Measurements from ENCODE around the gene KCNH4. TPM values are rescaled to one million over a fixed set of nuclear protein-coding genes. Genes with fewer than 3 reads are reported as not detected.
A peak's percentile ranks its signal among the peaks of the same experiment; 100 is the strongest.

Gene KCNH4
- total and polyA plus RNA-seq, 2 of the 13 experiments (the other 11 are each of a cell fraction or from before 2014, with no cell fraction given), result 0.01 to 0.09 TPM

DNA sequence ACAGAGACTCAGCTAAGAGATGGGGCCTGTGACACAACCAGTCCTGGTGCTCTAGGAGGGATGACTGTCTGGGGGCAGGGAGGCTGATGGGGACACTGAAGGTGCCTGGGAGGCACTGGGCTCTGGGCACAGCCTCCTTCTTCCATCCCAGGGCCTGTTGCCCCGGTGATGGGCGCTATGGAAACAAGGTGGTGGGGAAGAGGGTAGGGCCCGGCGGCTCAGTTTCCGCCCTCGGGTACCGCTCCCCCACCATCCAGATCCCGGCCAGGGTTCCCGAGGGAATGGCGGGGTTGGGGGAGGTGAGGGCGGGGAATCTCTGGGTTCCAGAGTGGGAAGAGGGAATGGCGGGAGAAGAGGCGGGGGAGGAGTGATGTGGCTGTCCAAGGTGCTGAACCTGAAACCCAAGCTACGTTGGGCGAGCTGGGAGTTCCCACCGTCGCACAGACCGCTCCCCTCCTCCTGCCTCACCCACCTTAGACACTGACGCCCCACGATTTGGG, 981 bp downstream of the KCNH4 start:
- peak overlapping the region; percentile 70 for H3K4me2 ChIP-seq (ENCODE audit: low read depth, low read length)
- no peak overlapping the region for H2AFZ ChIP-seq (ENCODE audit: low read length)
- BruUV-seq (replicated peaks), result no TSS peak
- ChIA-PET POLR2A (interaction anchor here (1.1 to 3.6 kb wide), 5 partner anchors 9 to 69 kb away, joined by 4 to 19 read pairs (median 6); partner anchors contain the start of gene GHDC), CTCF (ENCODE audit: low intra/inter-chr PET ratio, low total read pairs) (no interaction called here)
- ATAC-seq (peak; percentile 36), DNase-seq (ENCODE audit: low spot score) (peak; percentile 47), FAIRE-seq (peak; percentile 56)
- in situ Hi-C loops (cut with HindIII; ENCODE audit: extremely low pct_ligation_motif_present, low pct_unique_long_range_greater_than_20kb) (no loop called here), intact Hi-C loops (cut with micrococcal nuclease; ENCODE audit: unreplicated experiment) (loop anchor here (10.0 kb wide), 1 partner anchor 65 kb away; no protein-coding TSS in a partner anchor)
- peak overlapping the region in 1 of 3 experiments; percentile 66; a peak in 1 of 6 replicates for H3K4me3 ChIP-seq (replicated peaks in 1 of 3; ENCODE audit: insufficient read depth in 1 of 3, low read depth in 2 of 3, low read length in 3 of 3)
- no peak overlapping the region for H3K9ac ChIP-seq (ENCODE audit: insufficient read depth, low read depth, low read length)
- no peak overlapping the region for H3K27ac ChIP-seq (ENCODE audit: extremely low read length, insufficient read depth, low read length)
- H4K20me1 ChIP-seq (ENCODE audit: insufficient read depth, low read length), result peaks cover 5% of the 10 kb centered on the region
- H3K9me3 ChIP-seq (ENCODE audit: low read length), result no peaks in the 10 kb centered on the region
- H3K27me3 ChIP-seq (ENCODE audit: control insufficient read depth in 1 of 2, insufficient read depth in 2 of 2, low read length in 2 of 2), result peaks cover 0 to 18% of the 10 kb centered on the region in 2 experiments; a peak in 4 of 5 replicates
- no peaks in the 10 kb centered on the region for H3K79me2 ChIP-seq (ENCODE audit: insufficient read depth, low read length)
- H3K36me3 ChIP-seq (replicated peaks in 1 of 2; ENCODE audit: control insufficient read depth in 1 of 2, insufficient read depth in 2 of 2, low read length in 2 of 2), result no peaks in the 10 kb centered on the region
- WGBS (ENCODE audit: low lambda C conversion rate), result 21% methylated on average over 19 of the region's 20 CpGs
- peaks cover 56% of the 10 kb centered on the region for H3K4me1 ChIP-seq (ENCODE audit: insufficient read depth, low read length)
- TF ChIP-seq, protein P1, sequence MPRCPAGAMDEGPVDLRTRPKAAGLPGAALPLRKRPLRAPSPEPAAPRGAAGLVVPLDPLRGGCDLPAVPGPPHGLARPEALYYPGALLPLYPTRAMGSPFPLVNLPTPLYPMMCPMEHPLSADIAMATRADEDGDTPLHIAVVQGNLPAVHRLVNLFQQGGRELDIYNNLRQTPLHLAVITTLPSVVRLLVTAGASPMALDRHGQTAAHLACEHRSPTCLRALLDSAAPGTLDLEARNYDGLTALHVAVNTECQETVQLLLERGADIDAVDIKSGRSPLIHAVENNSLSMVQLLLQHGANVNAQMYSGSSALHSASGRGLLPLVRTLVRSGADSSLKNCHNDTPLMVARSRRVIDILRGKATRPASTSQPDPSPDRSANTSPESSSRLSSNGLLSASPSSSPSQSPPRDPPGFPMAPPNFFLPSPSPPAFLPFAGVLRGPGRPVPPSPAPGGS (CRISPR knock-in tag; IDR thresholded peaks at IDR 0.05), result peak; percentile 41
- TF ChIP-seq RCOR2 (CRISPR knock-in tag; IDR thresholded peaks at IDR 0.05) (no peak), ZC3H4 (CRISPR knock-in tag; IDR thresholded peaks at IDR 0.05; ENCODE audit: borderline replicate concordance) (no peak; the same call in 1 of the 2 replicates), ARHGAP35 (CRISPR knock-in tag; IDR thresholded peaks at IDR 0.05; ENCODE audit: borderline replicate concordance) (no peak), AGO2 (optimal IDR thresholded peaks at IDR 0.05; ENCODE audit: low read depth, low read length) (no peak), HOXD1 (CRISPR knock-in tag; IDR thresholded peaks at IDR 0.05) (peak; percentile 95), NR2F1 (CRISPR knock-in tag; IDR thresholded peaks at IDR 0.05) (no peak), NCOR1 (IDR thresholded peaks at IDR 0.05; ENCODE audit: borderline replicate concordance, low read length) (no peak), NR2F2 (IDR thresholded peaks at IDR 0.05; ENCODE audit: borderline replicate concordance, low read depth) (no peak), ZMYM3 (CRISPR knock-in tag; IDR thresholded peaks at IDR 0.05) (no peak), HIVEP1 (CRISPR knock-in tag; IDR thresholded peaks at IDR 0.05) (no peak), ZNF557 (CRISPR knock-in tag; IDR thresholded peaks at IDR 0.05) (peak; percentile 99), YEATS4 (CRISPR knock-in tag; IDR thresholded peaks at IDR 0.05; ENCODE audit: borderline replicate concordance) (peak; percentile 72), CHD2 (IDR thresholded peaks at IDR 0.05; ENCODE audit: low read depth, low read length) (no peak), ZNF530 (CRISPR knock-in tag; IDR thresholded peaks at IDR 0.05; ENCODE audit: low read depth) (no peak; the same call in 1 of the 2 replicates), ZNF792 (CRISPR knock-in tag; IDR thresholded peaks at IDR 0.05) (peak; percentile 95)
- TF ChIP-seq, protein P2, sequence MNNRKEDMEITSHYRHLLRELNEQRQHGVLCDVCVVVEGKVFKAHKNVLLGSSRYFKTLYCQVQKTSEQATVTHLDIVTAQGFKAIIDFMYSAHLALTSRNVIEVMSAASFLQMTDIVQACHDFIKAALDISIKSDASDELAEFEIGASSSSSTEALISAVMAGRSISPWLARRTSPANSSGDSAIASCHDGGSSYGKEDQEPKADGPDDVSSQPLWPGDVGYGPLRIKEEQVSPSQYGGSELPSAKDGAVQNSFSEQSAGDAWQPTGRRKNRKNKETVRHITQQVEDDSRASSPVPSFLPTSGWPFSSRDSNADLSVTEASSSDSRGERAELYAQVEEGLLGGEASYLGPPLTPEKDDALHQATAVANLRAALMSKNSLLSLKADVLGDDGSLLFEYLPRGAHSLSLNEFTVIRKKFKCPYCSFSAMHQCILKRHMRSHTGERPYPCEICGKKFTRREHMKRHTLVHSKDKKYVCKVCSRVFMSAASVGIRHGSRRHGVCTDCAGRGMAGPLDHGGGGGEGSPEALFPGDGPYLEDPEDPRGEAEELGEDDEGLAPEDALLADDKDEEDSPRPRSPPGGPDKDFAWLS (CRISPR knock-in tag; IDR thresholded peaks at IDR 0.05; ENCODE audit: borderline replicate concordance), result no peak
- TF ChIP-seq, protein P3, sequence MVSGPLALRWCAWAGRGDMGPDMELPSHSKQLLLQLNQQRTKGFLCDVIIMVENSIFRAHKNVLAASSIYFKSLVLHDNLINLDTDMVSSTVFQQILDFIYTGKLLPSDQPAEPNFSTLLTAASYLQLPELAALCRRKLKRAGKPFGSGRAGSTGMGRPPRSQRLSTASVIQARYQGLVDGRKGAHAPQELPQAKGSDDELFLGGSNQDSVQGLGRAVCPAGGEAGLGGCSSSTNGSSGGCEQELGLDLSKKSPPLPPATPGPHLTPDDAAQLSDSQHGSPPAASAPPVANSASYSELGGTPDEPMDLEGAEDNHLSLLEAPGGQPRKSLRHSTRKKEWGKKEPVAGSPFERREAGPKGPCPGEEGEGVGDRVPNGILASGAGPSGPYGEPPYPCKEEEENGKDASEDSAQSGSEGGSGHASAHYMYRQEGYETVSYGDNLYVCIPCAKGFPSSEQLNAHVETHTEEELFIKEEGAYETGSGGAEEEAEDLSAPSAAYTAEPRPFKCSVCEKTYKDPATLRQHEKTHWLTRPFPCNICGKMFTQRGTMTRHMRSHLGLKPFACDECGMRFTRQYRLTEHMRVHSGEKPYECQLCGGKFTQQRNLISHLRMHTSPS (CRISPR knock-in tag; IDR thresholded peaks at IDR 0.05; ENCODE audit: low read depth), result no peak
- TF ChIP-seq, protein P4, sequence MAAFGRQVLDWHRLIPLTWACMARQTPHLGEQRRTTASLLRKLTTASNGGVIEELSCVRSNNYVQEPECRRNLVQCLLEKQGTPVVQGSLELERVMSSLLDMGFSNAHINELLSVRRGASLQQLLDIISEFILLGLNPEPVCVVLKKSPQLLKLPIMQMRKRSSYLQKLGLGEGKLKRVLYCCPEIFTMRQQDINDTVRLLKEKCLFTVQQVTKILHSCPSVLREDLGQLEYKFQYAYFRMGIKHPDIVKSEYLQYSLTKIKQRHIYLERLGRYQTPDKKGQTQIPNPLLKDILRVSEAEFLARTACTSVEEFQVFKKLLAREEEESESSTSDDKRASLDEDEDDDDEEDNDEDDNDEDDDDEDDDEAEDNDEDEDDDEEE (CRISPR knock-in tag; IDR thresholded peaks at IDR 0.05), result peak; percentile 92

Measured in HepG2 (cell line).